ENCODE results near the gene RPL27A. TPM values are rescaled to one million over a fixed set of nuclear protein-coding genes. Genes with fewer than 3 reads are reported as not detected.

RPL27A gene
- total RNA-seq, 1 experiment from 2014 or later, result 831 TPM

DNA sequence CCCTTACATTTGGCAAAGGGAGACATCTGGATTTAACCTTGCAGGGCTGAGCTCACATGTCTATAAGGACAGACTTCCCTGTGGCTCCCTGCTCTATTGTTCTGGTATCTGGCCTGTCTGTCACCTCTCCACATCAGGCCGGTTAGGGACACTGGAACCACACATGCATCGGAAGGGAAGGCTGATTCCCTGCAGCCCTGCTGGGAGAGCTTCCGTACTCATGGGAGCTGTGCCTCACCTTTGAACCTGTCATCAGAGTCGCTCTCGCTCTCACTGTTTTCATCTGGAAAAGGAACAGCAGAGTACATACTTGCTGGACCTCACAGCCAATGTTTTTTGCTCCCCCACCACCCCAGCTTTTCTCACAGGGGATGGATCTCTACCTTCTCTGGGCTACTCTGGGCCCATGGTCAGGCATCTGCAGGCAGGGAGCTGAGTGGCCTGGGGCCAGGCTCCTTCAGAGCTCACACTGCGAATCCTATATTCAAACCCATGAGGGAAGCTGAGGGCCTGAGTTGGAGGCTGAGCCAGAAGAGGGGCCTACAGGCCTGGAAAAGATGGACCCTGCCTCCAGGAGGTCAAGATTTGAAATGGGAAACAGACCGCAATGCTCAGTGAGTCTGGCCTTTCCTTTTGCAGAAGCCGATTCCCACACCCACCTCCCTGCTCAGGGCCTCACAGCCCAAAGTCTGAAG lies 31.3 kb downstream of the RPL27A start:
- DNase-seq (ENCODE audit: low read depth), result no peak
- in situ Hi-C loops (cut with HindIII; ENCODE audit: low pct_unique_long_range_greater_than_20kb, low sequenced_read_pairs), result no loop called here

DNA sequence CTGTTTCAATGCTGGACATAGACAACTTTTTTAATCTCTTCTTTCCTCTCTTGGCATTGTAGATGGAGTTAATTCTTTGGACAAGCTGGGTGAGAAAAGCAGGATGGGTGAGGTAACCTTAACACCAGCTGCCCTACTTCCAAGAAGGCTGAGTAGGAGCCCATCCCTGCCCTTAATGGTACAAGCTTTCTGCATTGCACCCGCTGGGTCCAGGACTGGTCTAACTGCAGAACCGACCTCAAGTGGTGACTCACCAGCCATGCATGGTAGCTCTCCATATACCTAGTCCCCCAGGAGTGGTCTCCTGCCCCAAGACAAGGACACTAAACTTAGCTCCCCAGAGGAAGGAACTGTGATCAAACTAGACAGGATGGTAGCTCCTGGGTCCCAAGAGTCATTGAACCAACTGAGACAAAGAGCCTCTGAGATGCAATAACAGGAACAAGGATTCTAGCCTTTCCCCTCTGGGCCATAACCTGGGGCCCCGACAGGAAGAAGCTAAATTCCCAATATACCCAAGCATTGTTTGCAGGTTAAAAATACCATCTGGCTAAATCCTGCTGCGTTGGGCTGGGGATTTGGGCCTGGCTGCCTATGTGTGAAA lies 32.1 kb downstream of the RPL27A start:
- DNase-seq (ENCODE audit: low read depth), result no peak
- in situ Hi-C loops (cut with HindIII; ENCODE audit: low pct_unique_long_range_greater_than_20kb, low sequenced_read_pairs), result no loop called here

DNA sequence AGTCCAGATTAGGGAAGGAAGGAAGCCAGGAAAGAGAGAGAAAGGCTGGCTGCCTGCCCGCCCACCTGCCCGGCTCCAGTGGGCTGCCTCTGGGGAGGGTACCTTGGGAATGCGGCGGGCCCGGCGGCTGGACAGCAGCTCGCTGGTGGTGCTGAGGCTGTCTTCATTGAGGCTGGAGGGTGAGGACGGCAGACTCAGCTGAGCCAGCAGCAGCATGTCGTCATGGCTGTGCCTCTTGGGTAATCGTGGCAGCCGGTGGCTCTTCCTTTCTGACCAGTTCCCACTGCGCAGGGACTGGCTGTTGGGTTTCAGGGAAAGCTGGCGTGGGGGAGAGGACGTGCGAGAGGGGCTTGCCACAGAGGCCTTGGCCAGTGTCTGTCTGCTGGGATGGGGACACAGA lies 32.9 kb downstream of the RPL27A start:
- in situ Hi-C loops (cut with HindIII; ENCODE audit: low pct_unique_long_range_greater_than_20kb, low sequenced_read_pairs), result no loop called here
- no peak for DNase-seq (ENCODE audit: low read depth)

DNA sequence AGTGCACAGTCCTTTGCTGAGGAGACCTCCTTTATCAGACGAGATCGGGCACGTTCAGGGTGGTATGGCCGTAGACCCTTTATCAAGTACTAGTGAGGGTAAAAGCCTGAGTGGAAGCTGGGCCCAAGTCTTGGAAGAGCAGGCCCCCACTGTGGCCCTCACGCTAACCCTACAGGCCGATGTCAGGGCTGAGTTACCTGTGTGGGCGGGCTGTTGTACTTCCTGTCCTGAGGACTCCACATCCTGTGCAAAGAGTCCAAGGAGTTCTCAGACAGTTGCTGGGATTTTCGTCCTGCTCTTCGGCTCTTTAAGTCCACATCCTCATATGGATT lies 34.9 kb downstream of the RPL27A start:
- in situ Hi-C loops (cut with HindIII; ENCODE audit: low pct_unique_long_range_greater_than_20kb, low sequenced_read_pairs), result no loop called here
- no peak for DNase-seq (ENCODE audit: low read depth)

DNA sequence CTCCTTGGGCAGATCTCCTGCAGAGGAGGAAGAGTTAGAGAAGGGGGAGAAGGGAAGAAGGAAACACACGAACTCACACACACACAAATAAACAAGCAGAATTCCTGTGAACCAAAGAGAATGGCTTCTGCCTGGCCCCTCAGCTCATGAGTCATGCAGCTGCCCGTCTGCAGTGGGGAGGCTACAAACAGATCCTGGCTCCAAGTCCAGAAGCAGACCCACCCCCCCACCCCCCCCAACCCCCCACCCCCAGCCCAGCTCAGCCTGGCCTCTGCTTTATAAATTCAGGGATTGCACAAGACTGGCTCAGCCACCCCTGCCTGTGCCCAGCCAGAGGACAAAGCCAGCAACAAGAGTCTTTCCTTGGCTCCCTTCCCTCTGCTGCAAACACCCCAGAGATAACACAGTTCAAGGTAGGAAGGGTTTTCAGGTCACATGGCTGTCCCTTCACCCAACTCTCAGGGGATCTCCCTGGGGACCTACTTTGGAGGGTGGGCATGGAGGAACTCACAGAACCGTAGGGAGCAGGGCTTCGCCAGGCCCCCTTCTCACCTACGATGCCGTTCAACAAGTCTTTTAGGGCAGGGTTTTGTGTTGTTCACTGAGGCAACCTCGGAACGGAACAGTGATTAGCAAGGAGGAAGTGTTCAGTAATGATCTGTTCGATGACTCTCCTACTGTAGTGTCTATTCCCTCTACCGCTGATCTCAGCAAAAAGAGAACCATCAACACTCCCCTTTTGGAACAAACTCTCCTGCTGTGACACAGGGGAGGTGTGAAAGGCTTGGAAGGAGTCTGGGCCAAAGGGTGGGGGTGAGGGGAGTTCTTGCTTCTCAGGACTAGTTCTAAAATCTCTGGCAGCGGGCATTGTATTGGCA lies 35.5 kb downstream of the RPL27A start:
- in situ Hi-C loops (cut with HindIII; ENCODE audit: low pct_unique_long_range_greater_than_20kb, low sequenced_read_pairs), result no loop called here
- DNase-seq (ENCODE audit: low read depth), result peak; percentile 36

DNA sequence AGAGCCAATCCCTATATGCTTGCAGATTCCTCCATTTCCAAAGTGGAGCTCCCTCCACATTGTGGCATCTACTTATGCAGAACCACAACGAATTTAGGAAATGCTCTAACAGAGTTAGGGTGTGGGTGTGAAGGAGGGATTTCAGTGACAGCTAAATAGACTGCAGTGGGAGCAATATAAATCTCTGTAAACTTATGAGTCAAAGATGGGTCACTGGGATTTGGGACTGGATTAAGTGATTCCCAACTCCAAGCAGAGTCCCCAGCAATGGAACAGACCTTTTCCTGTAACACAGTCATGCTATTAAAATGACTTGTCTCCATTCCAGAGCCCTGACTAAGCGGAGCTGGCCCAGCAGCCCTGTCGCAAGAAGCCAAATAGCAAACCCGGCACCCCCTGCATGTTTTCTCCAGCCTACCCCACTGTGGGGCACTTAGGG lies 36.6 kb downstream of the RPL27A start:
- in situ Hi-C loops (cut with HindIII; ENCODE audit: low pct_unique_long_range_greater_than_20kb, low sequenced_read_pairs), result no loop called here
- DNase-seq (ENCODE audit: low read depth), result peak; percentile 31

DNA sequence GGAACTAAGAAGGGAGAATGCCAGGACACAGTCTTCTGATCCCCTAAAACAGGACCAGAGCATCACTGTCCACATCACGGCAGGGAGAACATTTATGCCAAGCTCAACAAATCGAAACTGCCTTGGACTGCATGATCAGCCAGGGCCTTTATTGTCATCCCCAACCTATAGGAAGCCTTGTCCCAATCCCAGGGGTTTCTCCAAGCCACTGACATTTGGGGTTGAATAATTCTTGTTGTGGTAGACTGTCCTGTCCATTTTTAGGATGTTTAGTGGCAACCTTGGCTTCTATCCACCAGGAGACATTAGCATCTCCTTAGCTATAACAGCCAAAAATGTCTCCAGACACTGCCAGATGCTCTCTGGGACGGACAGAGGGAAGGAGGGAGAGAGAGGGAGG lies 37.1 kb downstream of the RPL27A start:
- DNase-seq (ENCODE audit: low read depth), result no peak
- in situ Hi-C loops (cut with HindIII; ENCODE audit: low pct_unique_long_range_greater_than_20kb, low sequenced_read_pairs), result no loop called here

DNA sequence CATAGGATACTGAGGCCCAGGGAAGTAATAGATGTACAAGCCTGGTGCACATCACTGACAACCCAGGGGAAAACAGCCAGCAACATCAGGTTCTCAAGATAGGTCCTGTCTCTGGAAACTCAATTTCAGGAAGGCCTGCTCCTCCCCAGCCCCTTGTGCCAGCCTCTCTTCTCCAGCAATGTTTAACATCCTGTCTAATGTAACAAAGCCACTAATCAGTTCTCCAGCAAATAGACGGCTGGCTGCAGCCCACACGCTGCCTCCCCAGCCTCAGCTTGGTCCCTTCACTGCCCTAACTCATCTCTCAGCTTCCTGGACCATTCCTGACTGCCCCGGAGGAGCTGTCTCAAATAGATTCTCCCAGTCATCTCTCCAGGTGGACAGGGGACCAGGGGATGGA lies 37.8 kb downstream of the RPL27A start:
- in situ Hi-C loops (cut with HindIII; ENCODE audit: low pct_unique_long_range_greater_than_20kb, low sequenced_read_pairs), result no loop called here
- DNase-seq (ENCODE audit: low read depth), result no peak

DNA sequence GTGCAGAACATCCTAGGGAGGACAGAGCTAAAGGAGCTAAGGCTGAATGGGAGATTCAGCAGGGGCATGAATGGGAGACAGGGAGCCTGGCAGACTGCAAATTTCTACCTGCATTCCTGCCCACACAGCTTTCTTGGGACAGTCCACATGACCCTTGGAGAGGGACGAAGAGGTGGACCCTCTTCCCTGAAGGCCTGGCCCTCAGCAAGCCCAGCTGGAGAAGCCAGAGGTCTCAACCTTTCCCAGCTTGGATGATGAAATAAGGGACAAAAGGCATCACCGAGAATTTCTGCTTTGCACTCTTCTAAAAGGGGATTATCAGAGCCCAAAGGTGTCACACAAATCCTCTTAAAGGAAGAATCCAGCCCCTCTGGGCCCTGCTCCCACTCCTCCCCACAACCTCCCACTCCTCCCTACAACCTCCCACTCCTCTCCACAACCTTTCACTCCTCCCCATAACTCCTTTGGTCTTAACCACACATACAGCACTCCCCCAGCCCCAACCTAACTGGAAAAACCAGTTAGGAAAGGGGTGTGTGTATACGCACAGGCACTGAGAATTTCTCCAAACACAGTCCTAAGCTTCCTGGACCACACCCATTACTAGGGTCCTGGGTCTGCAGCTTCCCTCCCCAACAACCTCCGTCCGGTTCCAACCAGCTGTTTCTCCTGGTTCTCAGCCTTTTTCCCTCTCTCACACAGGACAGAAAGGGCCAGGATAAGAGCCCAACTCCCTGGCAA lies 38.4 kb downstream of the RPL27A start:
- DNase-seq (ENCODE audit: low read depth), result no peak
- in situ Hi-C loops (cut with HindIII; ENCODE audit: low pct_unique_long_range_greater_than_20kb, low sequenced_read_pairs), result no loop called here

DNA sequence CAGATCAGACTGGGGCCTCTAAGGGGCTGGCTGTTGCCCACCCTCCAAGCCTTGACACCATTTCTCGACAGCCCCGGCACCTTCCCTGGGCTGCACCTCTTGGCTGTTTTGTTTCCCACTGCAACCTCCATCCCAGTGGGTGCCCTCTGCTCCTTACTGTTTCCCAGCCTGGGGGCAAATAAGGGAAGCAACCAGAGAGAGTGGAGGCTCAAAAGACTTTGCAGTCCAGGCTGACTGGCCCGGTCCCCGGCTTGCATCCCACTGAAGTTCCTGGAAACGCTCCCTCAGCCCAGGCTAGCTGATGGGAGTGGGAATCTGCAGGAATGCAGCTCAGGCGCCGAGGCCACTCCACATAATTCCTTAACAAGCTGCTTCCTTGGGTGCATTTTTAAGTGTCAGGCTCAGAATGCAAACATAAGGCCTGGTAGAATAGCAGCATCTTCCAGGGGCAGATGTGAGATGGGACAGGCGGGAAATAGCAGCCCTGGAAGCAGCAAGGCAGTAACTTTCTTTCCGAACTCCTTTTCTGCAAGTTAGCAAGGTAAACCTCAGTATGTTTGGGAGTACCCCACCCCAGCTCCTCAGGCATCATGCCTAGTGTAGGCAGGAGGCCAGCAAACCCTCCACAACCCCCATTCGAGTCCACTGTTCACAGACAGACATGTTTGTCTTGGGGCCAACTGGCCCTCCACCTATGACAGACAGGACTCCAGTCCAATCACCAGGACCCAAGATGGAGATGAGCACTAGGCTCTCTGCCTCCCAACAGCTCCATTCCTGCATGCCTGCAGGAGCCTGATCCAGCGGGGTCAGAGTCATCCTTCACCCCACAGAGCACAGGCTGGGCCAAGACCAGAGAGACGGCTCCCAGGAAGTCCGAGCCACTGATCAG lies 39.3 kb downstream of the RPL27A start:
- in situ Hi-C loops (cut with HindIII; ENCODE audit: low pct_unique_long_range_greater_than_20kb, low sequenced_read_pairs), result no loop called here

DNA sequence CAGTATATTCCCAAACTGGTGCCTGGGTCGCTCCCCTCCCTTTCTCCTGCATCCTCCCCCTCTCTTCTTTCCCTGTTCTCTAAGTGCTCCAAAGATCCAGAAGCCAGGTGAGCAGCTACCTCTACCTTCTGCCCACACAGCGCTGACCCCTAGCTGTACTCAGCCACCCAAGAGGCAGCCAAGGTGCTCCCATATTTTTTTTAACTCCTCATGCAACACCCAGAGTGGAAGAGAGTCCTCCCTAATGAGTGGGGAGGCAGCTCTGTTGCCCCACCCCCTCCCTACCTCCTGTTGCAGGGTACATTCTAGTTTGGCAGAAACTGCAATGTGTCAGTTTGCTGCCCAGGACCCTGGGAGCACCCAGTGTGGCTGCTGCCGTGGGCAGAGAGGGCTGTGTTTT lies 40.2 kb downstream of the RPL27A start:
- in situ Hi-C loops (cut with HindIII; ENCODE audit: low pct_unique_long_range_greater_than_20kb, low sequenced_read_pairs), result no loop called here
- DNase-seq (ENCODE audit: low read depth), result no peak

More for the DNA sequence above, 39.3 kb downstream of the RPL27A start:
- DNase-seq (ENCODE audit: low read depth), result no peak

DNA sequence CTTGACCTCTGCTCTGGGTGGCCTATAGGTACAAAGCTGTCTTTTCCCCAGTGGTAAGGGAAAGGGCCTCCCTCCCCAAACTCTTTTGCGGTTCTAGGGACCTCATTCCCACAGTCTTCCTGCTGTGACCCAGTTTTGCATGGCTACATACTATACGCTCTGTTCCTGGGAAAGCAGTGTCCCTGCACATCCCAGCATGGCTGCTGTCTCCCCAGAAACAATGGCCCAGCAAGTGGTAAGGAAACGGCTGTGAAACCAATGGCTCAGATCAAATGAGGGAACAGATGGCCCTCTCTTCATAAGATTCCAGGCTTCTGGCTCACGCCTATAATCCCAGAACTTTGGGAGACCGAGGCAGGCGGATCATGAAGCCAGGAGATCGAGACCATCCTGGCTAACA lies 41.1 kb downstream of the RPL27A start:
- in situ Hi-C loops (cut with HindIII; ENCODE audit: low pct_unique_long_range_greater_than_20kb, low sequenced_read_pairs), result no loop called here
- no peak for DNase-seq (ENCODE audit: low read depth)

DNA sequence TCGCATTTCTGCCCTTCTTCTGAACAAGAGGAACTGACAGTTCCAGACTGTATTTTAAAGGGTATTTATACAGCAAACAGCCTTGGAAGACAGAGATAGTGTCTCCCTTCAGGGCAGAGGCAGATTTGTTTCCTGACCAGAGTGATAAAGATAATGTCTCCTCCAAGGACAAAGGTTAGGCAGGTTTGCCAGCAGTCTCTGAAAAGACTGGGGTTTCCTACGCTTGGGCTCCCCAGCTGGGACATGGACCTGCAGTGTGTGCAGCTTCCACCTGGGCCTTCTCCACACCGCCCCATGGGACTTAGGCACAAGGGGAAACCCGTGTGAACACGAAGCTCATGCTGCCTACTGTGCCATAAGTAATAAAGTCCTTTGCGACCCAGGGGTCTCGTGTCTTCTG lies 42.1 kb downstream of the RPL27A start:
- in situ Hi-C loops (cut with HindIII; ENCODE audit: low pct_unique_long_range_greater_than_20kb, low sequenced_read_pairs), result no loop called here
- no peak for DNase-seq (ENCODE audit: low read depth)

DNA sequence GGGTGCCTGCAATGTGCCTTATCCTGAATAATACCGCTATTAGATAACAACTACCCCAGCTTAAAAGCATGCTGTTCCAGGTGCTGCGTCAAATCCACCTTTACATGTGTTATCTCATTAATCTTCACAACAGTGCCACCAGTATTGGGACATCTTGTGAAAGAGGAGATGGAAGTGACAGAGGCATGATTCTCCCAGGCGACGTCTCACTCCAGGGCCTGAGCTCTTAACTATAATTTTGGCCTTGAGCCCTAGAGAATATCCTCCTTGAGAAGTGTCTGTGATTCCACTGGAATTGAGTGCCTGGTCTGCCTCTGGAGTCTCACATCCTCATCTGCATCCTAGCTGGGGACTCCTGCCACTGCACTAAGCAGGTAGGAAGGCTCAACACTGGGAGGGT lies 43.8 kb downstream of the RPL27A start:
- DNase-seq (ENCODE audit: low read depth), result no peak
- in situ Hi-C loops (cut with HindIII; ENCODE audit: low pct_unique_long_range_greater_than_20kb, low sequenced_read_pairs), result no loop called here

DNA sequence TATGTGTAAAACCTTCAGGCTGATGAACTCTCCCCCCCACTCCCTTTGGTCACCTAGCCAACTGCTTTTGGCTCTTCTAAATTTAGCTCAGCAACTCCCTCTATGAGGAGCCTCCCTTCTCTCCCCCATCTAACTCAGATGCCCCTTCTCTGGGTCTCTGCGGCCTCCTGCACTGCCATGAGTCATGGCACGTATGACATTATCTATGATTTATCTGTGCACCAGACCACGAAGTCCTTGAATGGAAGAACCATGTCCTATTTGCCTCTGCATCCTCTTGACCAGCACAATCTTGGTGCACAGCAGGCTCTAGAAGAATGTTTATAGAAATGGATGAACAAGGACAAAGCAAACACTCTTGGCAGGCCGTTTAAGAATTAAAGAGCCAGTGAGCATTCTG lies 46.0 kb downstream of the RPL27A start:
- in situ Hi-C loops (cut with HindIII; ENCODE audit: low pct_unique_long_range_greater_than_20kb, low sequenced_read_pairs), result no loop called here
- peak; percentile 39 for DNase-seq (ENCODE audit: low read depth)

DNA sequence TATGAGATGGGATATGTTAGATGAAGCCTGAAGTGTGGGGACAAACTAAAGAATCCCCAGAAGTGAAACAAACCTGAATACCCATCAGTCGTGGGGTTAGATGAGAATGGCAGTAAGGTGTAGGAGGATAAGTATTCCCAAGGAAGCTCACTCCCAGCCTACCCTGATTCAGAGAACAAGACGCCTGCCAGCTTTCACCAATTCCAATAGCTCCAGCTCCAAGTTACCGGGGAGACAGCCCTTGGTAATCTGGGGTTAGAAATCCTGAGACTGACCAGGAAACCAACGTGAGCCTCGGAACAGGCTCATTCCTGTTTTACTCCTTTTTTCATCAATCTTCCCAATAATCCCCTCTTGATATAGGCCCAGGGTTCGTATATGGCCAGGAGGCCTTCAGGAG lies 46.5 kb downstream of the RPL27A start:
- no peak for DNase-seq (ENCODE audit: low read depth)
- in situ Hi-C loops (cut with HindIII; ENCODE audit: low pct_unique_long_range_greater_than_20kb, low sequenced_read_pairs), result no loop called here

DNA sequence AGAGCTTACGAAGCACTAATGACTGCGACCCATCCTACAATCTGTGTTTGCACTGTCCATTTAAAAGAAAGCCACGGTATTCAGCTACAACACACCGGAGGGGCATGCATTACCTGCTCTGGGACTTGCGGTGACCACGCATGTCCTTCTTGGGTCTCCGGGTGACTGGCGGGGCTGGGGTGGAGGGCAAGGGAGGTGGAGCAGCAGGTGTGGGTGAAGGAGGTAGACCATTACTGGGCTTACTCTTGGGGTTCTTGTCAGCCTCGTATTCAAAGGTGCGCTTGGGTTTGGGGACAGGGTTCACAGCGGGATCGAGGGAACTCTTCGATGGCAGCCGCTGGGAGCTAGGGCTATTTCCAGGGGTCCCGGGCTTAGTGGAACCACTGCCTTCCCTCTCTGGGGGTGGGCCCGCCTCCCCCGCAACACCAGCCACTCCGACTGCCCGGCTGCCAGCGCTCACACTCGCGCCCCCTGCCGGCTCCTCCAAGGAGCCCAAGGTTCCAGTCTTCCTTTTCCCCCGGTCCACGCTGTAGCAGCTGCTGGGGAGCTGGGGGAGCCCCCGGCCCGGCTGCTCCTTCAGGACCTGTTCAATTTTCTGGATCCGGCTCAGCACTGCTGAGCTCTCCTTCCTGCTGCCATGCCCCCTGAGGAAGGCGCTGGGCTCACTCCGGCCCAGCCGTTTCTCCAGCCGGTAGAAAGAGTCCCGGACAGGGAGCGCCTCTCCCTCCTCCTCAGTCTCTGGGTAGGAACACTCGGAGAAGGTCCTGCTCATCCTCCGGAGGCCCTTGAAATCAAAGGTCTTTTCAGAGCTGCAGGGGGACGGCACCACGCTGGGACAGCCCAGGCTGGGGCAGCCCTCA lies 47.5 kb downstream of the RPL27A start:
- DNase-seq (ENCODE audit: low read depth), result no peak
- in situ Hi-C loops (cut with HindIII; ENCODE audit: low pct_unique_long_range_greater_than_20kb, low sequenced_read_pairs), result no loop called here

All from Caki2 (cell line).